Activated naive CD8-positive, alpha-beta T cell treated with anti-CD3 and anti-CD28 coated beads for 36 hours (primary cell): Measurements from ENCODE around the gene AUTS2. TPM values are rescaled to one million over a fixed set of nuclear protein-coding genes. Genes with fewer than 3 reads are reported as not detected.

ENCODE experiments used
- DNase-seq: peaks from one replicate; pipeline ENCODE4 v3.0.0; 2021
- H3K27ac Mint-ChIP-seq: one replicate; pipeline ENCODE4 v1.8.0; 2022; ENCODE audit warnings: mild to moderate bottlenecking, moderate library complexity, mixed read lengths
- H3K27me3 Mint-ChIP-seq: one replicate; pipeline ENCODE4 v1.8.0; 2022; ENCODE audit warnings: mild to moderate bottlenecking, mixed read lengths
- H3K36me3 Mint-ChIP-seq: one replicate; pipeline ENCODE4 v1.8.0; 2021; ENCODE audit warnings: mild to moderate bottlenecking, mixed read lengths
- H3K4me1 Mint-ChIP-seq: one replicate; pipeline ENCODE4 v1.8.0; 2021; ENCODE audit warnings: mixed read lengths
- H3K4me3 Mint-ChIP-seq: one replicate; pipeline ENCODE4 v1.8.0; 2022; ENCODE audit warnings: mild to moderate bottlenecking, moderate library complexity, mixed read lengths
- H3K9me3 Mint-ChIP-seq: one replicate; pipeline ENCODE4 v1.8.0; 2022; ENCODE audit warnings: mixed read lengths
- total RNA-seq, 2 experiments: library from RNA; stranded (reverse); gene quantifications; one replicate each; pipeline ENCODE4 v1.2.3, GENCODE V29; 2021

The AUTS2 gene
- total RNA-seq, 2 experiments from 2014 or later = 0.58 to 0.78 TPM

- H3K27ac Mint-ChIP-seq = no peak overlapping the region
- no peak overlapping the region for H3K4me3 Mint-ChIP-seq
- H3K4me1 Mint-ChIP-seq = no peaks in the 10 kb centered on the region
- DNase-seq = no peak
- no peaks in the 10 kb centered on the region for H3K9me3 Mint-ChIP-seq
- no peaks in the 10 kb centered on the region for H3K27me3 Mint-ChIP-seq
- no peaks in the 10 kb centered on the region for H3K36me3 Mint-ChIP-seq
Measured at GRCh38 chr7:70114806-70115205, 516.5 kb downstream of the AUTS2 start.

GRCh38 chr7:70116244-70116643 is 518.0 kb downstream of the AUTS2 start:
- DNase-seq = no peak
- Mint-ChIP-seq H3K36me3 (no peaks in the 10 kb centered on the region), H3K9me3 (peaks cover 5% of the 10 kb centered on the region), H3K4me1 (no peaks in the 10 kb centered on the region), H3K4me3 (no peak overlapping the region), H3K27ac (no peak overlapping the region), H3K27me3 (no peaks in the 10 kb centered on the region)

- Mint-ChIP-seq H3K27me3 (no peaks in the 10 kb centered on the region), H3K27ac (no peak overlapping the region), H3K4me3 (no peak overlapping the region), H3K4me1 (no peaks in the 10 kb centered on the region), H3K36me3 (no peaks in the 10 kb centered on the region), H3K9me3 (peaks cover 10% of the 10 kb centered on the region)
- DNase-seq = no peak
Measured at GRCh38 chr7:70116867-70117266, 518.6 kb downstream of the AUTS2 start.

GRCh38 chr7:70120851-70121250 is 522.6 kb downstream of the AUTS2 start:
- Mint-ChIP-seq H3K9me3 (peaks cover 23% of the 10 kb centered on the region), H3K27ac (no peak overlapping the region), H3K36me3 (no peaks in the 10 kb centered on the region), H3K4me3 (no peak overlapping the region), H3K27me3 (no peaks in the 10 kb centered on the region), H3K4me1 (no peaks in the 10 kb centered on the region)
- DNase-seq = no peak

- peaks cover 2% of the 10 kb centered on the region for H3K9me3 Mint-ChIP-seq
- H3K4me3 Mint-ChIP-seq = no peak overlapping the region
- H3K27ac Mint-ChIP-seq = no peak overlapping the region
- no peaks in the 10 kb centered on the region for H3K4me1 Mint-ChIP-seq
- no peaks in the 10 kb centered on the region for H3K27me3 Mint-ChIP-seq
- no peak for DNase-seq
- H3K36me3 Mint-ChIP-seq = no peaks in the 10 kb centered on the region
Measured at GRCh38 chr7:70131817-70132216, 533.5 kb downstream of the AUTS2 start.

- Mint-ChIP-seq H3K9me3 (peaks cover 2% of the 10 kb centered on the region), H3K36me3 (no peaks in the 10 kb centered on the region), H3K27me3 (no peaks in the 10 kb centered on the region), H3K4me1 (no peaks in the 10 kb centered on the region), H3K27ac (no peak overlapping the region), H3K4me3 (no peak overlapping the region)
- no peak for DNase-seq
Measured at GRCh38 chr7:70132226-70132851, 534.1 kb downstream of the AUTS2 start.

GRCh38 chr7:70132852-70133690 is 534.8 kb downstream of the AUTS2 start:
- Mint-ChIP-seq H3K27me3 (no peaks in the 10 kb centered on the region), H3K4me3 (no peak overlapping the region), H3K4me1 (no peaks in the 10 kb centered on the region), H3K9me3 (peaks cover under 1% of the 10 kb centered on the region), H3K27ac (no peak overlapping the region), H3K36me3 (no peaks in the 10 kb centered on the region)
- DNase-seq = no peak

- no peak for DNase-seq
- H3K27ac Mint-ChIP-seq = no peak overlapping the region
- no peaks in the 10 kb centered on the region for H3K4me1 Mint-ChIP-seq
- H3K27me3 Mint-ChIP-seq = no peaks in the 10 kb centered on the region
- H3K9me3 Mint-ChIP-seq = no peaks in the 10 kb centered on the region
- no peaks in the 10 kb centered on the region for H3K36me3 Mint-ChIP-seq
- no peak overlapping the region for H3K4me3 Mint-ChIP-seq
Measured at GRCh38 chr7:70134029-70134770, 535.9 kb downstream of the AUTS2 start.

GRCh38 chr7:70135656-70136055 is 537.4 kb downstream of the AUTS2 start:
- DNase-seq = no peak
- no peaks in the 10 kb centered on the region for H3K36me3 Mint-ChIP-seq
- no peaks in the 10 kb centered on the region for H3K27me3 Mint-ChIP-seq
- no peaks in the 10 kb centered on the region for H3K9me3 Mint-ChIP-seq
- H3K4me3 Mint-ChIP-seq = no peak overlapping the region
- H3K4me1 Mint-ChIP-seq = no peaks in the 10 kb centered on the region
- H3K27ac Mint-ChIP-seq = no peak overlapping the region

GRCh38 chr7:70137126-70137525 is 538.9 kb downstream of the AUTS2 start:
- DNase-seq = no peak
- Mint-ChIP-seq H3K4me3 (no peak overlapping the region), H3K27ac (no peak overlapping the region), H3K36me3 (no peaks in the 10 kb centered on the region), H3K9me3 (no peaks in the 10 kb centered on the region), H3K4me1 (no peaks in the 10 kb centered on the region), H3K27me3 (no peaks in the 10 kb centered on the region)

- no peak overlapping the region for H3K27ac Mint-ChIP-seq
- H3K9me3 Mint-ChIP-seq = no peaks in the 10 kb centered on the region
- H3K36me3 Mint-ChIP-seq = no peaks in the 10 kb centered on the region
- H3K4me3 Mint-ChIP-seq = no peak overlapping the region
- H3K27me3 Mint-ChIP-seq = peaks cover 10% of the 10 kb centered on the region
- H3K4me1 Mint-ChIP-seq = no peaks in the 10 kb centered on the region
- DNase-seq = no peak
Measured at GRCh38 chr7:70142247-70142932, 544.1 kb downstream of the AUTS2 start.

- no peak for DNase-seq
- no peaks in the 10 kb centered on the region for H3K4me1 Mint-ChIP-seq
- no peaks in the 10 kb centered on the region for H3K36me3 Mint-ChIP-seq
- peaks cover 10% of the 10 kb centered on the region for H3K27me3 Mint-ChIP-seq
- no peak overlapping the region for H3K27ac Mint-ChIP-seq
- H3K4me3 Mint-ChIP-seq = no peak overlapping the region
- no peaks in the 10 kb centered on the region for H3K9me3 Mint-ChIP-seq
Measured at GRCh38 chr7:70143075-70144044, 545.1 kb downstream of the AUTS2 start.

GRCh38 chr7:70148997-70149396 is 550.7 kb downstream of the AUTS2 start:
- Mint-ChIP-seq H3K27me3 (peaks cover 6% of the 10 kb centered on the region), H3K9me3 (peaks cover 5% of the 10 kb centered on the region), H3K4me3 (no peak overlapping the region)

GRCh38 chr7:70152313-70152712 is 554.0 kb downstream of the AUTS2 start:
- no peak overlapping the region for H3K27ac Mint-ChIP-seq
- DNase-seq = no peak
- H3K27me3 Mint-ChIP-seq = no peaks in the 10 kb centered on the region
- H3K36me3 Mint-ChIP-seq = no peaks in the 10 kb centered on the region
- H3K4me1 Mint-ChIP-seq = no peaks in the 10 kb centered on the region
- H3K9me3 Mint-ChIP-seq = peaks cover 5% of the 10 kb centered on the region
- H3K4me3 Mint-ChIP-seq = no peak overlapping the region

More at GRCh38 chr7:70148997-70149396, 550.7 kb downstream of the AUTS2 start:
- DNase-seq = no peak
- Mint-ChIP-seq H3K36me3 (no peaks in the 10 kb centered on the region), H3K27ac (no peak overlapping the region), H3K4me1 (no peaks in the 10 kb centered on the region)
